Heart right ventricle (tissue), 16 donors: ENCODE data around the gene MEOX1. TPM values are rescaled to one million over a fixed set of nuclear protein-coding genes. Genes with fewer than 3 reads are reported as not detected.

Experiments
- ATAC-seq, 8 donors: fragments of 200-7000 bp; cut with Tn5 transposase; one replicate each; pipeline ENCODE4 v1.9.1; 2020; ENCODE audit warnings: mild to moderate bottlenecking in 8 of 8, moderate library complexity in 8 of 8, moderate number of reproducible peaks in 1 of 8
- DNase-seq, 2 donors: peaks; one replicate each; pipeline ENCODE4 v3.0.0-alpha.2; 2020
- H3K27ac ChIP-seq, 10 donors: fragments of 200-600 bp; sonication (generic) in 2 of 10; one replicate each; pipeline versions ENCODE4 v1.5.0 to v1.8.0; 2020 to 2022; ENCODE audit warnings: mild to moderate bottlenecking in 3 of 10
- H3K27me3 ChIP-seq, 7 donors: fragments of 200-600 bp; one replicate each; pipeline ENCODE4 v1.8.0; 2021 to 2022; ENCODE audit warnings: mild to moderate bottlenecking in 2 of 7
- H3K36me3 ChIP-seq, 9 donors: fragments of 200-600 bp; sonication (generic) in 1 of 9; one replicate each; pipeline versions ENCODE4 v1.5.0 to v1.8.0; 2020 to 2022; ENCODE audit warnings: mild to moderate bottlenecking in 2 of 9
- H3K4me1 ChIP-seq, 9 donors: fragments of 200-600 bp; sonication (generic) in 1 of 9; one replicate each; pipeline versions ENCODE4 v1.5.0 to v1.8.0; 2020 to 2022; ENCODE audit warnings: mild to moderate bottlenecking in 4 of 9
- H3K4me3 ChIP-seq, 10 donors: fragments of 200-600 bp; sonication (generic) in 2 of 10; one replicate each; pipeline versions ENCODE4 v1.5.0 to v1.8.0; 2020 to 2022; ENCODE audit warnings: mild to moderate bottlenecking in 7 of 10, moderate library complexity in 2 of 10
- H3K9me3 ChIP-seq, 11 donors: fragments of 200-600 bp in 10 of 11; sonication (generic) in 2 of 11; one replicate each; pipeline versions ENCODE4 v1.5.0 to v1.8.0; 2013 to 2022; ENCODE audit warnings: mild to moderate bottlenecking in 2 of 11, control low read depth in 1 of 11, moderate library complexity in 1 of 11
- WGBS, 2 donors: extraction: QIAGEN DNeasy Blood & Tissue Kit; methylation state at CpG; one replicate each; pipeline ENCODE4 v1.1.7; 2013; ENCODE audit warnings: inconsistent platforms in 1 of 2; 5-methylcytosine and 5-hydroxymethylcytosine counted together
- intact Hi-C, 10 donors: fragments of 100-400 bp; cut with DNase I; formaldehyde crosslinking; loops; one replicate each; pipeline versions ENCODE4 v1.11.1 to v1.14.2; 2022
- polyA plus RNA-seq, 2 donors: library from polyadenylated mRNA; stranded (reverse); fragments of 200-250 nt; gene quantifications; one replicate each; pipeline ENCODE4 v1.2.3, GENCODE V29; 2013
- total RNA-seq, 10 donors: library from RNA; stranded (reverse); fragmentation: NEBNext Ultra II Directional in 3 of 10; extraction: Animal tissue kit (Norgen Biotek cat#: 25700) in 3 of 10; gene quantifications; one replicate each; pipeline versions ENCODE4 v1.2.1 to v1.2.4, GENCODE V29; 2021 to 2023
- TF ChIP-seq, protein P1 (sequence below), 9 donors: fragments of 200-600 bp; sonication (generic) in 2 of 9; IDR thresholded peaks; one replicate each; pipeline versions ENCODE4 v1.5.0 to v1.8.0; 2021 to 2022; ENCODE audit warnings: antibody characterized with exemption in 9 of 9, mild to moderate bottlenecking in 5 of 9, moderate library complexity in 1 of 9
- donor health status: Arrhythmogenic right ventricular cardiomyopathy.
- donor health status: ischemic (EF 13 %, LVEDD 7.1; RV severe dilation, severe dysfunction).
- donor health status: healthy with polysubstance abuse.
- donor health status: DM: no; HTN: yes; CAD: no.
- donor health status: DM: no; HTN: no; CAD: no.
- donor health status: ischemic (EF 25% LVEDD 6.9; RV normal size, moderate dysfunction).
- donor health status: ischemic (EF 25% LVEDD 5.7; RV mildly dilated, moderate dysfunction).
- donor health status: healthy.
- donor health status: DM: yes; HTN: yes; CAD: no.
- donor health status: Ischemic cardiomyopathy.
- donor health status: ischemic (EF 35%, LVEDD 5.7; RV mildly dilated, moderate dysfunction).
- donor health status: nonischemic (EF 11% LVEDD 7.7; RV severe dilation, severe dysfunction).
- donor health status: DM: yes; HTN: yes; CAD: no.
- donor health status: PGD.
- donor health status: ischemic (EF 29% LVEDD 5.4; RV normal size, mild dysfunction).
- donor health status: nonischemic (EF 23%, LVEDD 6.1; RV moderate dilation, normal function).

The MEOX1 gene
- total and polyA plus RNA-seq, 12 donors, result 6.4 to 25.3 (median 14.8) TPM

DNA sequence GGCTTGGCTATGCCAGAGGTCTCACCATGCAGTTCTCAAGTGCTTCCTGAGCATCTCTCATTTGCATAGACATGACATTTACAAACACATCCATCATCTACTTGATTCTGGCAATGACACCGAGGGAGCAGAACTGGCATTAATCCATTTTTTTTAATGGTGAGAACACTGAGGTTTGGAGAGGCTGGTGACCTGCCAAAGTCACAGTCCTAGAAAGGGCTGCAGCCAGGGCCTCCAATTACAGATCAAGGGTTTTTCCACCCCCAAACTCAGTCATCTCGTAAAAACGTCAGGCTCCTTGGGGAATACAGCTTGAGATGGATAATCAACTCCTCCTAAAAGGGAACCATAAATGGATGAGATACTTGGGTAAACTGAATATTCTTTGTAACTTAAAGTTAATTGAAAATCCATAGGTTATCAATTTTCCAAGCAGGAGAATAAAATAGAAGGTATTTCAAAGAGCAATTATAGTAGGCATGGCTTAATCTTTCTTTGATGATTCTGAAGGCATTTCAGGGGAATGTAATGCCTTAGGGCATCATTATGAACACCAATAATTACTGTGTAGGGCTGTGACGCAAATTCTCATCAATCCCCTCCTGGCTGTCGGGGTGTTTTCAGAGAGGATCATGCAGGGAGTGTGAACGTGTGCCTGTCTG lies 9.4 kb upstream of the MEOX1 start:
- Histone ChIP-seq H3K4me3 (no peak overlapping the region), H3K27me3 (no peaks in the 10 kb centered on the region), H3K9me3 (no peaks in the 10 kb centered on the region), H3K36me3 (no peaks in the 10 kb centered on the region), H3K27ac (no peak overlapping the region), H3K4me1 (peaks cover 0 to 38% (median 18%) of the 10 kb centered on the region in 9 donors)
- peak in 2 of 8 donors; percentile 24 to 54 for ATAC-seq
- 56 to 68% methylated on average over 6 of the region's 6 CpGs for WGBS, 2 donors
- intact Hi-C loops, result loop anchor here in 1 of 10 donors (5.0 kb wide), 1 partner anchor 149 kb away; no protein-coding TSS in a partner anchor
- peak in 1 of 2 donors; percentile 30 for DNase-seq
- TF ChIP-seq, protein P1, sequence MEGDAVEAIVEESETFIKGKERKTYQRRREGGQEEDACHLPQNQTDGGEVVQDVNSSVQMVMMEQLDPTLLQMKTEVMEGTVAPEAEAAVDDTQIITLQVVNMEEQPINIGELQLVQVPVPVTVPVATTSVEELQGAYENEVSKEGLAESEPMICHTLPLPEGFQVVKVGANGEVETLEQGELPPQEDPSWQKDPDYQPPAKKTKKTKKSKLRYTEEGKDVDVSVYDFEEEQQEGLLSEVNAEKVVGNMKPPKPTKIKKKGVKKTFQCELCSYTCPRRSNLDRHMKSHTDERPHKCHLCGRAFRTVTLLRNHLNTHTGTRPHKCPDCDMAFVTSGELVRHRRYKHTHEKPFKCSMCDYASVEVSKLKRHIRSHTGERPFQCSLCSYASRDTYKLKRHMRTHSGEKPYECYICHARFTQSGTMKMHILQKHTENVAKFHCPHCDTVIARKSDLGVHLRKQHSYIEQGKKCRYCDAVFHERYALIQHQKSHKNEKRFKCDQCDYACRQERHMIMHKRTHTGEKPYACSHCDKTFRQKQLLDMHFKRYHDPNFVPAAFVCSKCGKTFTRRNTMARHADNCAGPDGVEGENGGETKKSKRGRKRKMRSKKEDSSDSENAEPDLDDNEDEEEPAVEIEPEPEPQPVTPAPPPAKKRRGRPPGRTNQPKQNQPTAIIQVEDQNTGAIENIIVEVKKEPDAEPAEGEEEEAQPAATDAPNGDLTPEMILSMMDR (IDR thresholded peaks at IDR 0.05), result no peak

DNA sequence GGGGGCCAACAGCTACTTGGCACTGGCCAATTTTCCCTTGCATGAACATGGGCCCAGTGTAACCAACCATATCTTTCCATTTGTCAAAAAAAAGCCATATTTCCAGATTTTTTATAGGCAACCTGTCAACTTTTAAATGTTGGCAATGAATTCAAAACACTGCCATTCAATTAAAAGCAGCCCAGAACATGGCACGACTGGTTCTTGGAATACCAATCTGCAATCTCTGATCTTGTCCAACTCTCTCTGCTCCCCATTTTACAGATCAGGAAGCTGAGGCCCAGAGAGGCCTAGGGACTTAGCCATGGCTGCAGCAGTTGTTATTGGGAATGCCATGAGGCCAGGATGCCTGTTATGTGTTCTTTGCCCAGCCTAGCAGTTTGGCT lies 8.9 kb upstream of the MEOX1 start:
- Histone ChIP-seq H3K27me3 (no peaks in the 10 kb centered on the region), H3K4me3 (no peak overlapping the region), H3K36me3 (no peaks in the 10 kb centered on the region), H3K9me3 (no peaks in the 10 kb centered on the region), H3K27ac (peak overlapping the region in 1 of 10 donors; percentile 58), H3K4me1 (peaks cover 4 to 43% (median 20%) of the 10 kb centered on the region in 9 donors)
- WGBS, 2 donors, result 94 to 95% methylated on average over 1 of the region's 1 CpG
- ATAC-seq (no peak), DNase-seq (no peak)
- TF ChIP-seq, protein P1 (IDR thresholded peaks at IDR 0.05), result no peak
- intact Hi-C loops, result loop anchor here in 1 of 10 donors (5.0 kb wide), 1 partner anchor 148 kb away; no protein-coding TSS in a partner anchor

DNA sequence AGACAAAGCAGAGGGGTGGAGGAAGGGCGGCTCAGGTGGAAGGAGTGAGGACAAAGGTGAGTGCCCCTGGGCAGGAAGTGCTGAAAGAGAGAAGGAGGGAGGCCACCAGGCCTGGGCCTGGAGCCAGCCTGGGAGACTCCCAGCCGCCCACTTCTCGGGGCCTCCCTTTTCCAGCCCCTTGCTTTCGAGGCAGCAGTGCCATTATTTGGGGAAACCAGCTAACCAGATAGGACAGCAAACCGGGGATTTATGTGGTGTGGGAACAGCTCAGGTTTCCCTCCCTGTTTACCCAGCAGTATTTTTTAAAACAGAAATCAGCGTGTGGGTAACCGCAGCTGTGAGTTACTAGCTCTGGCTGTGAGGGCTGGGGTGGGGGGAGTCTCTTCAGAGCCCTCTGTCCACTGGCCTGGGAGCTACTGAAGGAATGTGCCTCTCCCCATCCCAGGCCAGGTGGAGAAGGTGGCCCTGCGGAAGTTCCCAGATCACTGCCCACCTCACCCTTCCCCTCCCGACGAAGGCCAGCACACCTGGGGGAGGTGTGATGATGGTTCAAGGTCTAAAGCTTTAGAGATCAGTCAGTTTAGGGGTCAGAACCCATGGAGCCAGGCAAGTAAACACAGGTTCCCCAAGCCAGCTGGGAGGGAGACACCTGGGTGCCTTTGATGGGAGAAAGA lies 8.4 kb upstream of the MEOX1 start:
- 76 to 83% methylated on average over 10 of the region's 10 CpGs for WGBS, 2 donors
- DNase-seq, result no peak

DNA sequence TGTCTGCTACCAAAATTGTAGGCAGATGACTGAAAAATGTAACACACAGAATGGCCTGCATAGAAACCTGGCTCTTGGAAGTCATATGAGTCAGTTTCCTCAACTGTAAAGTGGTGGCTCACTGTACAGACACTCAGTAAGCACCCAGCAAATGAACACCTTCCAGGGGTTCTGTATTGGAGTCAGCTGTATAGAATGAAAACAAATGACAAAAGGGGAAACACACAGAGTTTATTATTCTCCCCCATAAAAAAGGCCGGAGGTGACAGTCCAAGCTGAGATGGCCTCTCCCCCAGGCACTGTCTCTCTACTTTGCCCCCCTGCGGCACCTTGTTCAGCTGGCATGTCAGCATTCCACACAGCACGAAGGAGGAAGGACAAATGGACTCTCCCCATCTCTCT lies 6.2 kb upstream of the MEOX1 start:
- ATAC-seq (no peak), DNase-seq (no peak)
- H3K36me3 ChIP-seq, result no peaks in the 10 kb centered on the region
- TF ChIP-seq, protein P1 (IDR thresholded peaks at IDR 0.05), result no peak
- intact Hi-C loops, result no loop called here
- 91 to 95% methylated on average over 3 of the region's 3 CpGs for WGBS, 2 donors
- H3K9me3 ChIP-seq, result no peaks in the 10 kb centered on the region
- peaks cover 9 to 60% (median 28%) of the 10 kb centered on the region in 9 donors for H3K4me1 ChIP-seq
- H3K27me3 ChIP-seq, result no peaks in the 10 kb centered on the region
- H3K4me3 ChIP-seq, result no peak overlapping the region
- H3K27ac ChIP-seq, result no peak overlapping the region

More for the DNA sequence above, 8.4 kb upstream of the MEOX1 start:
- Histone ChIP-seq H3K27me3 (no peaks in the 10 kb centered on the region), H3K27ac (peak overlapping the region in 2 of 10 donors; percentile 18 to 58), H3K9me3 (no peaks in the 10 kb centered on the region), H3K4me1 (peaks cover 6 to 48% (median 25%) of the 10 kb centered on the region in 9 donors), H3K4me3 (no peak overlapping the region), H3K36me3 (no peaks in the 10 kb centered on the region)
- TF ChIP-seq, protein P1 (IDR thresholded peaks at IDR 0.05), result no peak
- no peak for ATAC-seq
- intact Hi-C loops, result loop anchor here in 1 of 10 donors (5.0 kb wide), 1 partner anchor 148 kb away; no protein-coding TSS in a partner anchor
